ENCODE measurements around the gene CGREF1. TPM values are rescaled to one million over a fixed set of nuclear protein-coding genes. Genes with fewer than 3 reads are reported as not detected.

CGREF1 gene, protein sequence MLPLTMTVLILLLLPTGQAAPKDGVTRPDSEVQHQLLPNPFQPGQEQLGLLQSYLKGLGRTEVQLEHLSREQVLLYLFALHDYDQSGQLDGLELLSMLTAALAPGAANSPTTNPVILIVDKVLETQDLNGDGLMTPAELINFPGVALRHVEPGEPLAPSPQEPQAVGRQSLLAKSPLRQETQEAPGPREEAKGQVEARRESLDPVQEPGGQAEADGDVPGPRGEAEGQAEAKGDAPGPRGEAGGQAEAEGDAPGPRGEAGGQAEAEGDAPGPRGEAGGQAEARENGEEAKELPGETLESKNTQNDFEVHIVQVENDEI
- 1 to 10 TPM in 1 of 5 donors, under 1 TPM in 3, not detected in 1; 0.21 to 1.1 (median 0.34) TPM for total RNA-seq
- 0.28 TPM for total RNA-seq (2013)
- total RNA-seq, result 0 to 3.4 (median 0.20) reads per million in 29 experiments

DNA sequence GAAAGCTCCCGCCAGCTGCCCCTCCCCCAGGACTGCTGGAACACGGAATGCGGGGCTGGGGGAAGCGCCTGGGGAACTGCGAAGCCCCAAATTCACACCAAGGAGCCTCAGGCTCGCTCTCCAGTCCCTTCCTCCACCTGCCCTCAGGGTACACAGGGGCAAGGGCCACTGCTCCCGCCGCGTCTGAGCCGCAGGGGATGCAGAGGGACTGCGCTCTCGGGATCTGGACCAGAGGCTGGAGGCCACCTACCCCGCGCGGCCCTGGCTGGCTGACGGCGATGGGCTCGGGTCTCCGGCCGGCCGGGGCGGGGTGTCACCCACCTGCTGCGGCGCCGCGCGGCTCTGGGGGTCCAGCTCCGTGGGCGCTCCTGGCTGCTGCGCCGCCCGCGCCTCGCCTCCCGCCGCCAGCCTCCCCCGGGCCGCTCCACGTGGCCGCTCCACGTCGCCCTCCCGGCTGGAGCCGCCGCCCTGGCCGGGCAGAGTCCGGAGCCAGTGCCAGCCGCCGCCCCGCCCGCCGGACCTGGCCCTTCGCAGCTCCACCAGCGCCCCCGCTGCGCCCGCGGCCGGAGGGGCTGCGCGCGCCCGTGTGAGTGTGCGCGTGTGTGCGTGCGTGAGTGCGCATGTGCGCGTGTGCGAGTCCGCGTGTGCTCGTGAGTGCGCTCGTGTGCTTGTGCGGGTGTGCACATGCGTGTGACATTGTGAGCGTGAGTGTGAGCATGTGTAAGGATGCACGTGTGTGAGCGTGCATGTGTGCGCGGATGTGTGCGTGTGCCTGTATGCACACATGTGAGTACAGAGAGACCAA, at the start of gene CGREF1:
Gene CGREF1 (minus strand): TSS at position 604 of the 805 bp plus-strand sequence. CDS start 14,762 bp downstream, outside the sequence.
- H3K4me1 ChIP-seq (ENCODE audit: control insufficient read depth in 1 of 2, extremely low read depth in 1 of 2, insufficient read depth in 2 of 2, low read length in 2 of 2), result peaks cover 2 to 20% of the 10 kb centered on the region in 2 experiments
- no peaks in the 10 kb centered on the region for H3K9me3 ChIP-seq
- ChIA-PET CTCF (no interaction called here), POLR2A (no interaction called here)
- WGBS (ENCODE audit: insufficient coverage), result 7% methylated on average over 84 of the region's 84 CpGs
- H3K27me3 ChIP-seq (replicated peaks in 1 of 2; ENCODE audit: control insufficient read depth in 2 of 2, extremely low read depth in 1 of 2, insufficient read depth in 2 of 2, low read length in 1 of 2), result peaks cover 3 to 28% of the 10 kb centered on the region in 2 experiments
- Mint-ChIP-seq H3K36me3 (peaks cover 2% of the 10 kb centered on the region), H3K9me3 (no peaks in the 10 kb centered on the region), H3K27ac (peak within 1 kb of the TSS in 1 of 2 donors; percentile 43), H3K4me1 (peaks cover 10 to 19% (median 16%) of the 10 kb centered on the region in 3 donors), H3K27me3 (peaks cover 13 to 33% of the 10 kb centered on the region in 2 donors), H3K4me3 (peak within 1 kb of the TSS; percentile 59 to 76 (median 71))
- DNase-seq (peak in 1 of 35 experiments; percentile 27), ATAC-seq (replicated peaks in 1 of 4) (peak in 1 of 4 experiments; percentile 12)
- no peak within 1 kb of the TSS for H3K27ac ChIP-seq (ENCODE audit: low read length)
- no peaks in the 10 kb centered on the region for H3K36me3 ChIP-seq (ENCODE audit: control insufficient read depth in 2 of 2, extremely low read depth in 1 of 2, insufficient read depth in 1 of 2, low read length in 1 of 2)
- H3K4me3 ChIP-seq (ENCODE audit: control insufficient read depth in 1 of 2, extremely low read depth in 1 of 2, low read length in 1 of 2), result peak within 1 kb of the TSS; percentile 25 to 39

DNA sequence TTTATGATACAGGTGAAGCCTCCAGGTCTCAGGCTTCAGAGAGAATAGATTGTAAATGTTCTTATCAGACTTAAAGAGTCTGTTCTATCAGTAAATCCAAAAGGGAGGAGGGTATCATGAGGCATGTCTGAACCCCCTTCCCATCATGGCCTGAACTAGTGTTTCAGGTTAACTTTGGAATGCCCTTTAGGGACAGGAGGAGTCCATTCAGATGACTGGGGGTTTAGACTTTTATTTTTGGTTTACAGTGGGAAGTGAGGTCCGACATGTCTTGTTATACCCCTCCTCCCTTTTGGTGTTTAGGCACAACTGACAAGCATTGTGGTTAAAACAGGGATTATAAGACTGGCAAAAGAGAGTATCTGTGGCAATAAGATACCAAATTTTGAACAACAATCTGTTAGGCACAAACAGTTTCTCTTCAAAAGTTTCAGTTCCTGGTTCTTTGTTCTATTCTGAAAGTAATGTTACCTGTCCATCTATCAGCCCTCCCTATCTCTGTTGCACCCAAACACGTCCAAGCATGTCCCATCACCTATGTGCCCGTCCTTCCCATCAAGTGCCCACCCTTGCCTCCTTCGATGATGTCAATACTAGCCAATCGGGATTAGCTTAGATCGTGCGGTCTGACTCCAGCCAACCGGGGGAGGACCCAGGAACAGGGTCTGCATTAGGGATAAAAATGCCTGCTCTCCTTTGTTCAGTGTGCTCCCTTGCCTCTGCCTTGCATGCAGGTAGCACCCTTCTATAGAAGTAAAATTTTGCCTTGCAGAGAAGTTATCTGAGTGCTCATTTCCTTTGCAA, 46.2 kb upstream of the CGREF1 start:
- Histone ChIP-seq H3K9me3 (no peaks in the 10 kb centered on the region), H3K4me1 (ENCODE audit: control insufficient read depth in 1 of 2, extremely low read depth in 1 of 2, insufficient read depth in 2 of 2, low read length in 2 of 2) (peaks cover 0 to 6% of the 10 kb centered on the region in 2 experiments), H3K4me3 (ENCODE audit: control insufficient read depth in 1 of 2, extremely low read depth in 1 of 2, low read length in 1 of 2) (no peak overlapping the region), H3K27me3 (replicated peaks in 1 of 2; ENCODE audit: control insufficient read depth in 2 of 2, extremely low read depth in 1 of 2, insufficient read depth in 2 of 2, low read length in 1 of 2) (peaks cover 0 to 8% of the 10 kb centered on the region in 2 experiments), H3K36me3 (ENCODE audit: control insufficient read depth in 2 of 2, extremely low read depth in 1 of 2, insufficient read depth in 1 of 2, low read length in 1 of 2) (no peaks in the 10 kb centered on the region), H3K27ac (ENCODE audit: low read length) (no peak overlapping the region)
- Mint-ChIP-seq H3K4me3 (no peak overlapping the region), H3K4me1 (peaks cover 0 to 3% (median 2%) of the 10 kb centered on the region in 3 donors), H3K27me3 (peaks cover 0 to 2% of the 10 kb centered on the region in 2 donors), H3K27ac (no peak overlapping the region), H3K36me3 (no peaks in the 10 kb centered on the region), H3K9me3 (no peaks in the 10 kb centered on the region)
- POLR2A ChIA-PET, result no interaction called here
- CTCF ChIA-PET, result no interaction called here
- 90% methylated on average over 4 of the region's 8 CpGs for WGBS (ENCODE audit: insufficient coverage)
- ATAC-seq (replicated peaks in 1 of 4) (no peak), DNase-seq (no peak)

DNA sequence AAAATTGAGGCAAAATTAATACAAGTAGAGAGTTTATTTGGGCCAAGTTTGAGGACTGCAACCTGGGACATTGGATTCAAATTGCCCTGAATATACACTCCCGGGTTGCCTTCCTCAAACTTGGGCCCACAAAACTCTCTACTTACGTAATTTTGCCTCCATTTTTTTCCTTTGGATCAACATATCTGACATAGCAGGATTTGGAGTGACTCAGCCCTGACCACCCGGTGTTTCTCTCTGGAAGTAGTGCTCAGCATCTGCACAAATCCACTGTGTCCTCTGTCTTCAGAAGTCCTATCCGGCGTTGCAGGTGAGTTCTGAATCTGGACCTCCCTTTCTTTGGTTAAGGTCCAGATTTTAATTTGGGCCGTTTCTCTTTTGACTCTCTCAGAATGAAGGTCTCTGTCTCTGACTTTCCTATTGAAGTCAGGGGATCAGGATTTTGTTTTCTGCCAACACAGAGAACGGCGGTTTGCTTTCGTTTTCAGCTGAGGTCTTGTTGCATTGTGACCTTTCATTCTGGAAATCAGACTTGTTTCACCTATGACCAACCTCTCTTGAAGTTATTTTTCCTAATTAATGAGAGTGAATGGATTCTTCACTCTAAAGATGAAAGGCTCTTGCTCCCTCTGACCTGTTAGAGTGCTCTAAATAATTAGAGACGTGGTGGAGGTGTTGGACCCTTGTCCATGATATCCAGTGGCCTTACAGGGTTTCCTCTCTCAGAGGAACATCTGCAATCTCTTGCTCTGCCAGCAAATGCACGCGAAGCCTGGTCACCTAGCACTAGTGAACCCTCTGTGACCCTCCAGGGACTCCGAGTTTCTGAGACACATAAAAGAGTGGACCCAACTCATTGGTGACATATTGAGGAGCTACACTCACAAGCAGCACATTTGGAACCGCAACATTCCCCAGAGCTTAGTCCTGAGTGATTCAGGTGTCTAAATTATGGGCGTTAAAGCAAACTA, 43.5 kb upstream of the CGREF1 start:
- CTCF ChIA-PET, result interaction anchor here in 1 of 2 donors (0.7 kb wide), 1 partner anchor 200 kb away, joined by 3 read pairs; no protein-coding TSS in a partner anchor
- no peaks in the 10 kb centered on the region for H3K9me3 ChIP-seq
- no peaks in the 10 kb centered on the region for H3K36me3 ChIP-seq (ENCODE audit: control insufficient read depth in 2 of 2, extremely low read depth in 1 of 2, insufficient read depth in 1 of 2, low read length in 1 of 2)
- POLR2A ChIA-PET, result no interaction called here
- DNase-seq (no peak), ATAC-seq (replicated peaks in 1 of 4) (no peak)
- no peak overlapping the region for H3K27ac Mint-ChIP-seq
- H3K4me1 ChIP-seq (ENCODE audit: control insufficient read depth in 1 of 2, extremely low read depth in 1 of 2, insufficient read depth in 2 of 2, low read length in 2 of 2), result no peaks in the 10 kb centered on the region
- H3K9me3 Mint-ChIP-seq, result no peaks in the 10 kb centered on the region
- H3K27ac ChIP-seq (ENCODE audit: low read length), result no peak overlapping the region
- no peaks in the 10 kb centered on the region for H3K4me1 Mint-ChIP-seq
- H3K27me3 ChIP-seq (replicated peaks in 1 of 2; ENCODE audit: control insufficient read depth in 2 of 2, extremely low read depth in 1 of 2, insufficient read depth in 2 of 2, low read length in 1 of 2), result peaks cover 0 to 2% of the 10 kb centered on the region in 2 experiments
- WGBS (ENCODE audit: insufficient coverage), result 84% methylated on average over 7 of the region's 15 CpGs
- no peaks in the 10 kb centered on the region for H3K36me3 Mint-ChIP-seq
- peaks cover 0 to 8% of the 10 kb centered on the region in 2 donors for H3K27me3 Mint-ChIP-seq
- no peak overlapping the region for H3K4me3 Mint-ChIP-seq
- no peak overlapping the region for H3K4me3 ChIP-seq (ENCODE audit: control insufficient read depth in 1 of 2, extremely low read depth in 1 of 2, low read length in 1 of 2)

DNA sequence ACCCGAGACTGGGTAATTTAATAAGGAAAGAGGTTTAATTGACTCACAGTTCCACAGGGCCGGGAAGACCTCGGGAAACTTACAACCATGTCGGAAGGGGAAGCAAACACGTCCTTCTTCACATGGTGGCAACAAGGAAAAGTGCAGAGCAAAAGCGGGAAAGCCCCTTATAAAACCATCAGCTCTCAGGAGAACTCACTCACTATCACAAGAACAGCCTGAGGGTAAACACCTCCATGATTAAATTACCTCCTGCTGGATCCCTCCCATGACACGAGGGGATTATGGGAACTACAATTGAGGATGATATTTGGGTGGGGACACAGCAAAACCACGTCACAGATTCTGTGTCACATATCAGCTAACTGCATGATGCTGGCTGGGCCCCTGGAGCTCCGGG, 41.3 kb upstream of the CGREF1 start:
- CTCF ChIA-PET, result interaction anchor here in 1 of 2 donors (0.7 to 1.5 kb wide), 2 partner anchors 10 to 151 kb away, joined by 3 to 4 read pairs; no protein-coding TSS in a partner anchor

DNA sequence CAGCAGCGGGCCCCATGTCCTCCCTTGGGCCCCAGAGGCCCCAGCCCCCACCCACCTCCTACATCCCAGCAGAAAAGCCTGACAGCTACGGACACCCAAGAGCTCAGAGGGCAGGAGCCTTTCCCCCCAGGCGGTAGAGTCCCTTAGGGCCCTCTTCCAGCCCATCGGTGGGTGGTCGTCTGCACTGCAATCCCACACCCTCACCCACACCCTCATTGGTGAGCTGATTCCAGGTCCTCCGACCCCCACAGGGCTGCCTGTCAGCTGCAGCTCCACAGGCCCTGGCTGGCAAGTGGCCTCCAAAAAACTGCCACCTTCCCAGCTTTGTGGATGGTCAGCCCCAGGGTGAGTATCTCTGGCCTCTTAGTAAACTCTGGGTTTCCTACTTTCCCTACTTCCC, 40.3 kb upstream of the CGREF1 start:
- Mint-ChIP-seq H3K27ac (no peak overlapping the region), H3K36me3 (no peaks in the 10 kb centered on the region), H3K27me3 (peaks cover 0 to 8% of the 10 kb centered on the region in 2 donors), H3K9me3 (no peaks in the 10 kb centered on the region), H3K4me3 (no peak overlapping the region), H3K4me1 (no peaks in the 10 kb centered on the region)
- Histone ChIP-seq H3K4me1 (ENCODE audit: control insufficient read depth in 1 of 2, extremely low read depth in 1 of 2, insufficient read depth in 2 of 2, low read length in 2 of 2) (no peaks in the 10 kb centered on the region), H3K27me3 (replicated peaks in 1 of 2; ENCODE audit: control insufficient read depth in 2 of 2, extremely low read depth in 1 of 2, insufficient read depth in 2 of 2, low read length in 1 of 2) (peaks cover 0 to 12% of the 10 kb centered on the region in 2 experiments), H3K9me3 (no peaks in the 10 kb centered on the region), H3K36me3 (ENCODE audit: control insufficient read depth in 2 of 2, extremely low read depth in 1 of 2, insufficient read depth in 1 of 2, low read length in 1 of 2) (no peaks in the 10 kb centered on the region), H3K27ac (ENCODE audit: low read length) (no peak overlapping the region), H3K4me3 (ENCODE audit: control insufficient read depth in 1 of 2, extremely low read depth in 1 of 2, low read length in 1 of 2) (no peak overlapping the region)
- CTCF ChIA-PET, result no interaction called here
- no peak for ATAC-seq (replicated peaks in 1 of 4)
- DNase-seq, result no peak
- POLR2A ChIA-PET, result no interaction called here
- 88% methylated on average over 6 of the region's 6 CpGs for WGBS (ENCODE audit: insufficient coverage)

More for the DNA sequence above, 41.3 kb upstream of the CGREF1 start:
- peaks cover 0 to 8% of the 10 kb centered on the region in 2 donors for H3K27me3 Mint-ChIP-seq
- Histone ChIP-seq H3K4me3 (ENCODE audit: control insufficient read depth in 1 of 2, extremely low read depth in 1 of 2, low read length in 1 of 2) (no peak overlapping the region), H3K27ac (ENCODE audit: low read length) (no peak overlapping the region), H3K27me3 (replicated peaks in 1 of 2; ENCODE audit: control insufficient read depth in 2 of 2, extremely low read depth in 1 of 2, insufficient read depth in 2 of 2, low read length in 1 of 2) (peaks cover 0 to 5% of the 10 kb centered on the region in 2 experiments), H3K36me3 (ENCODE audit: control insufficient read depth in 2 of 2, extremely low read depth in 1 of 2, insufficient read depth in 1 of 2, low read length in 1 of 2) (no peaks in the 10 kb centered on the region), H3K9me3 (no peaks in the 10 kb centered on the region), H3K4me1 (ENCODE audit: control insufficient read depth in 1 of 2, extremely low read depth in 1 of 2, insufficient read depth in 2 of 2, low read length in 2 of 2) (no peaks in the 10 kb centered on the region)
- POLR2A ChIA-PET, result no interaction called here
- H3K9me3 Mint-ChIP-seq, result no peaks in the 10 kb centered on the region
- no peaks in the 10 kb centered on the region for H3K36me3 Mint-ChIP-seq
- ATAC-seq (replicated peaks in 1 of 4) (no peak), DNase-seq (no peak)
- H3K27ac Mint-ChIP-seq, result no peak overlapping the region
- WGBS (ENCODE audit: insufficient coverage), result 88% methylated on average over 4 of the region's 9 CpGs
- no peak overlapping the region for H3K4me3 Mint-ChIP-seq
- no peaks in the 10 kb centered on the region for H3K4me1 Mint-ChIP-seq

Measured in T-cell (primary cell).